ENCODE data around the gene ZDHHC5.

ZDHHC5 gene, protein sequence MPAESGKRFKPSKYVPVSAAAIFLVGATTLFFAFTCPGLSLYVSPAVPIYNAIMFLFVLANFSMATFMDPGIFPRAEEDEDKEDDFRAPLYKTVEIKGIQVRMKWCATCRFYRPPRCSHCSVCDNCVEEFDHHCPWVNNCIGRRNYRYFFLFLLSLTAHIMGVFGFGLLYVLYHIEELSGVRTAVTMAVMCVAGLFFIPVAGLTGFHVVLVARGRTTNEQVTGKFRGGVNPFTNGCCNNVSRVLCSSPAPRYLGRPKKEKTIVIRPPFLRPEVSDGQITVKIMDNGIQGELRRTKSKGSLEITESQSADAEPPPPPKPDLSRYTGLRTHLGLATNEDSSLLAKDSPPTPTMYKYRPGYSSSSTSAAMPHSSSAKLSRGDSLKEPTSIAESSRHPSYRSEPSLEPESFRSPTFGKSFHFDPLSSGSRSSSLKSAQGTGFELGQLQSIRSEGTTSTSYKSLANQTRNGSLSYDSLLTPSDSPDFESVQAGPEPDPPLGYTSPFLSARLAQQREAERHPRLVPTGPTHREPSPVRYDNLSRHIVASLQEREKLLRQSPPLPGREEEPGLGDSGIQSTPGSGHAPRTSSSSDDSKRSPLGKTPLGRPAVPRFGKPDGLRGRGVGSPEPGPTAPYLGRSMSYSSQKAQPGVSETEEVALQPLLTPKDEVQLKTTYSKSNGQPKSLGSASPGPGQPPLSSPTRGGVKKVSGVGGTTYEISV

GRCh38 chr11:57667736-57668433 lies at the start of gene ZDHHC5:
ZDHHC5 (plus strand) TSS chr11:57668114; CDS start chr11:57673091, 4,977 bp downstream.
- peak; percentile 100 for DNase-seq

DNA sequence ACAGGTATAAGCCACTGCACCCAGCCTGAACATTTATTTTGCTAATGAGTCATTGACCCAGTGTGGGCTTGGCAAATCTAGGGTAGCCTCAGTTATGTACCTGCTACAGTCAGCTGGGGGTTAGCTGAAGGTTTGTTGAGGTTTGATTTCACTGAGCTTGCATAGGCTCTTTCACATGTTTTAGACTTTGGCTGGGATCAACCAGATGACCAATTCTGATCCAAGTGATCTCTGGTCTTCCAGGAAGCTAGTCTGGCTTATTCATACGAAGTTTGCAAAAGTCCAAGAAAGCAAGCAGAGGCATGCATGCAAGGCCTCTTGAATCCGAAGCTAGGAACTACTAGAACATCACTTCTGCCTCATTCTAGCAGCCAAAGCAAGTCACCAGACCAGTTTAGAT lies 49.5 kb upstream of the ZDHHC5 start:
- no peak for DNase-seq

- DNase-seq: no peak
Observed at GRCh38 chr11:57619331-57619730, 48.6 kb upstream of the ZDHHC5 start.

DNA sequence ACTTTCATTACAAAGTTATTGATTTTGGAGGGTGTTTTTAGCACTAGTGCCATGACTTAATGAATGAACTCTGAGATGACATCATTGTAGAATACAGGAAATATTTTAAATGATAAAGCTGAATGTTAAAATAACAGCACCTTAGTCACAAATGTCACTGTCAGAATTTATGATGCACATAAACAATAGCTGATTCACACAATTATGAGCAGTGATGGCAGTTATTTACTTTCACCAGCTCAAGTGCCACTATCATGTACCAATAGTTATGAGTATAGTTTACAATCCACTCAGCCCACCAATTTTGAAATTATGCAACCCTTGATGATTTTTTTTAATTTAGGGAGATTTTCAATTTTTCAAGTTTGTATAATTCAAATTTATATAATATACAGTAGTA lies 47.4 kb upstream of the ZDHHC5 start:
- DNase-seq: no peak

GRCh38 chr11:57622263-57622662 lies 45.7 kb upstream of the ZDHHC5 start:
- no peak for DNase-seq

DNA sequence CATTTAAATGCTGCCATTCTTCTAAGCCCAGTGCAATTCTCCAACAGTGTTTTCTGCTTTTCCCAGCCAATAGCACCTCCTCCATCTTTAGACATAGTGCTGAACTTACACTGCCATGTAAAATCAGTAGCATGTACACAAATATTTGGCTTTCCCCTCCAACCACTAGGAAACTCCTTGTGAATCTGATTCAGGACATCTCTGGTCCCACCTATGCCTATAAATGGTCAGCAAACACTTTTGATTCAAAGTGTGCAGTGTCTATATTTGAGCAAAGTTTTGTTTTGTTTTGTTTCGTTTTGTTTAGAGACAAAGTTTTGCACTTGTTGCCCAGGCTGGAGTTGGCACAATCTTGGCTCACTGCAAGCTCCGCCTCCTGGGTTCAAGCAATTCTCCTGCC lies 43.0 kb upstream of the ZDHHC5 start:
- DNase-seq: no peak

GRCh38 chr11:57626895-57627294 lies 41.0 kb upstream of the ZDHHC5 start:
- no peak for DNase-seq

DNA sequence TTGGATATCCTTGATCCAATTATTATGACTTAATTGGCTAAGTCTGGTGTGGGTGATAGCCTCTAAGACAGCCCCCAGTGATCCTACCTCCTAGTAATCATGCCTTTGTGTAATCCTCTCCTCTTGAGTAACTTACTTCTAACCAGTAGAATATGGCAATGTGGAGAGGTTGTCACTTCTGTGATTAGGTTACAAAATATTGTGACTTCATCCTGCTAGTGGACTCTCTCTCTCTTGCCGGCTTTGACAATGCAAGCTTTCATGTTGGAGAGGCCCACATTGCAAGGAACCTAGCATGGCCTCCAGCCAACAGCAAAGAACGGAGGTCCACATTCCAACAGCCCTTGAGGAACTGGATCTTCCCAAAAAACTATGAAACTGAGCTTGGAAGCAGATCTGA lies 37.7 kb upstream of the ZDHHC5 start:
- DNase-seq: no peak

DNA sequence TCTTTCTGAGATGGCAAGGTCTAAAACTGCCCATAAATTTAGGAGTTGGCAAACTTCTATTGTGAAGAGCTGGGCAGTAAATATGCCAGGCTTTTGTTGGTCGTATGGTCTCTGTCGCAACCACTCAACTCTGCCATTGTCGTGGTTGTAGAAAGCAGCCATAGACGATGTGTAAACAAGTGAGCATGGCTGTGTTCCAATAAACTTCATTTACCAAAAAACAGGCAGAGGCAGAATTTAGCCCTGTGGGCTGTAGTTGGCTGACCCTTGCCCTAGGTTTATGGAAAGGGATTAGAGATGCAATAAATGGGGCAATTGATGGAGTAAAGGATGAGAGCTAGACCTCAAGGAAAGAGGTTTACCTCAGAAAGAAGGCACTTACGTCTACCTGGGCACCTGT lies 35.8 kb upstream of the ZDHHC5 start:
- DNase-seq: no peak

- no peak for DNase-seq
Observed at GRCh38 chr11:57633394-57634070, 34.4 kb upstream of the ZDHHC5 start.

DNA sequence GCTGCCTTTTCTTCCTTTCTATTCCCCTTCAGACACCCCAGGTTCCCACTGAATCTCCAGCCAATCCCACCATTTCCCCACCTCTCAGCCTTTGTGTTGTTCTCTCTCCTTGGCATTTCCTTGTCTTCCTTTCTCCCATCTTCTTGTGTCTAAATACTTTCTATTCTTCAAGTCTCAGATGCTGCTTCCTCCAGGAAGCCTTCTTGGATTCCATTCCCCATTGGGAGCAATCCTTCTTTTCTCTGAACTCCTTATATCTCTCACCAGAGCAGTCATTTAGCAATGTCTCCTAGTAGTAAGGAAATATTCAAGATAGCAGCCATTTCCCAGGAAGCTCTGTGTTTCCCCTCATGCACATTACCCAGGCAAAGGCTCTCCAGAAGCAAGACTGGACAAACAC lies 33.6 kb upstream of the ZDHHC5 start:
- DNase-seq: no peak

DNA sequence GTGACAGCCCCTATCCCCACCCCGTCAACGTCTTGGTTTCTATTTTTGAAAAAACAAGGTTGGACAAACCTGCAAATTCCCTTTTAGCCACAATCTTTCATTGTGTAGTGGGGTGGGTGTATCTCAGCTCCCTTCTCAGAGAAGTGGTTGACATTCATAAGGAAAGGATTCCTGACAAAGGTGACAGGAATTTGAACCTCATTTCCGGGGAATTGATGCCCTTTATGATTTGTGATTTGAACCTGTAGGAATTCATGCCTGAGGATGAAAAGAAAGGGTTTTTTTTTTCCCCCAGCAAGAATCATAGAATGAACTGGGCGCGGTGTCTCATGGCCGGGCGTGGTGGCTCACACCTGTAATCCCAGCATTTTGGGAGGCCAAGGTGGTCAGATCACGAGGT lies 32.7 kb upstream of the ZDHHC5 start:
- DNase-seq: no peak

- no peak for DNase-seq
Observed at GRCh38 chr11:57637626-57638004, 30.3 kb upstream of the ZDHHC5 start.

- no peak for DNase-seq
Observed at GRCh38 chr11:57638005-57638781, 29.7 kb upstream of the ZDHHC5 start.

GRCh38 chr11:57638811-57639320 lies 29.0 kb upstream of the ZDHHC5 start:
- no peak for DNase-seq

- DNase-seq: no peak
Observed at GRCh38 chr11:57639321-57640067, 28.4 kb upstream of the ZDHHC5 start.

GRCh38 chr11:57640068-57640800 lies 27.7 kb upstream of the ZDHHC5 start:
- DNase-seq: no peak

DNA sequence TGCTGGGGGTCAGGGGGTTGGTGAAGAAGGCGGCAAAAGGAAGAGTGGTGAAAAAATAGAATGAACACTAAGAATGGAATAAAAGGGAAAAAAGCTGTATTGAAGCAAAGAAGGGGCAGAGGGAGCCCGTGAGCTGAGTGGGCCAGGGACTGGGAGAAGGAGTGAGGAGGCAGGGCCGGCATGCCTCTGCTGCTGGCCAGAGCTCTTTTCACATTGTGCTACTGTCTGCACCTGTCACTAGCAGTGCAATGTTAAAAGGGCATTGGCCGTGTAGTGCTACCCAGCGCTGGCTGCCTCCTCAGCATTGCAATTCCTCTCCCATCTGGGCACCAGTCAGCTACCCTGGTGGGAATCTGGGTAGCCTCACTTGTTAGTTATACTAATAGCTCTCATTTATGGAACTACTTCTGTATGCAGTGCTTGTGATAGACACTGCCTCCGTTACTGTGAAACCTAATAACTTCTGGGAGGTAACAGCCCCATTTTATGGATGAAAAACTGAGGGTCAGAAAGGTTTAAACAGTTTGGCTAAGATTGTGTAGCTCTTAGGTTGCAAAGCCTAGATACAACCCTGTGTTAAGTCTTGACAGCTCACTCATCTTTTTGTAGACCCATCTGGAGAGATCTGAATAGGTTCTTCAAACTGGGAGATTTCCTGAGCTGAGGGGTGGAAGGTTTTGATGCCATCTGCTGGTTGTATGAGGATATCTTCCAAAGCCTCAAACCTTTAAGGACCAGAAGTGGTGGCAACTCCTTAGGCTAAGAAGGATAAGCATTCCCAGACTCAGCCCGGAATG lies 26.7 kb upstream of the ZDHHC5 start:
- peak; percentile 59 for DNase-seq

GRCh38 chr11:57643802-57644201 lies 24.1 kb upstream of the ZDHHC5 start:
- no peak for DNase-seq
